IPS-20b (cell line): ENCODE results near the gene ACE.

ENCODE experiments used
- H3K27ac ChIP-seq: one replicate; pipeline ENCODE4 v1.5.1; 2013; ENCODE audit warnings: low read length
- H3K27me3 ChIP-seq: 2 replicates; pipeline ENCODE4 v1.6.1; 2013; ENCODE audit warnings: mild to moderate bottlenecking, low read length, inconsistent platforms; ENCODE audit not compliant: insufficient read depth
- H3K36me3 ChIP-seq: 2 replicates; pipeline ENCODE4 v1.6.1; 2013; ENCODE audit warnings: low read depth, mild to moderate bottlenecking, inconsistent platforms, low read length, moderate library complexity; ENCODE audit not compliant: insufficient read depth
- H3K4me1 ChIP-seq: 2 replicates; pipeline ENCODE4 v1.6.1; 2013; ENCODE audit warnings: mild to moderate bottlenecking, control low read depth, inconsistent platforms, low read length, moderate library complexity; ENCODE audit not compliant: insufficient read depth
- H3K4me3 ChIP-seq: 2 replicates; pipeline ENCODE4 v1.5.1; 2013; ENCODE audit warnings: mild to moderate bottlenecking, low read length, inconsistent platforms
- H3K9ac ChIP-seq: 2 replicates; pipeline ENCODE4 v1.6.1; 2013; ENCODE audit warnings: low read depth, mild to moderate bottlenecking, inconsistent platforms, low read length, moderate library complexity
- H3K9me3 ChIP-seq: 2 replicates; pipeline ENCODE4 v1.6.1; 2013; ENCODE audit warnings: mild to moderate bottlenecking, low read depth, low read length, inconsistent platforms; ENCODE audit not compliant: insufficient read depth

The ACE gene

DNA sequence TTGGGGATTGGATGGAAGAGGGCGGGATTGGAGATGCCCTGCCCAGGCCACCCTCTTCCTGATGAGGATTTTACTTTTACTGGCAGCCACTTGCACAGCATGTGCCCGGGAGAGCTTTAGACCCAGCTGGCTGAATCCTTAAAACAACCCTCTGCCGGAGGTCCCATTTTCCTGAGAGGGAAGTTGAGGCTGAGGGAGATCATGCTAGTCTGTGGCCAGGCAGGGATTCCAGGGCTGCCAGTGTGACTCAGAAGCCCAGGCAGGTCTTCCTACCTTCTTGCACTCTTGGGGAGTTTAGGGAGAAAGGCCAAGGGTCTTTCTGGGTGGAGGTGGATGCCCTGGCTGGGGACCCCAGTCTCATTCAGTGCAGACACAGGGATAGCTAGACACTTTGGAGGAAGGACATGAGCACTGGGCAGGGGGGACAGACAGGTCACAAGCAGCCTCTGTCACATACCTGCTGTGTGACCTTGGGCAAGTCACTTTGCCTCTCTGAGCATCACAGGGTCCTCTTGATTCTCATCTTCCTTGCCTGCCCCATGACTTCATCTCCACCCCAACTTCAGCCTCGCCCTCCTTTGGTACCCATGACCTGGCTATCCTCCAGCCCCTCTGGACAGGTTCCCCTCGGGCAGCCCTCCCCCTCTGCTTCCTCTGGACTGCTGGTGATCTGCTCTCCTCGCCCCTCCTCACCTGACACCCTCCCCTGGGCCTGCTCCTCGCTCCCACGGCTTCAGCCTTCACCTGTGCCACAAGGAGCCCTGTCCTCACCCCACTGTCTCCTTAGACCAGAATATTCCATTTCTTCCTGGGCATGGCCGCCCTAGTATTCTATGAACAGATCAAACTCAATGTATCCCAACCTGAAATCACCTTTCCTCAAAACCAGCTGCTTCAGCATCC is 62.1 kb downstream of the ACE start:
- Histone ChIP-seq H3K36me3 (no peaks in the 10 kb centered on the region), H3K27me3 (peaks cover 35% of the 10 kb centered on the region), H3K9ac (no peak overlapping the region), H3K4me1 (no peaks in the 10 kb centered on the region), H3K27ac (no peak overlapping the region), H3K9me3 (no peaks in the 10 kb centered on the region), H3K4me3 (peak overlapping the region; percentile 57; the same call in 1 of the 2 replicates)

DNA sequence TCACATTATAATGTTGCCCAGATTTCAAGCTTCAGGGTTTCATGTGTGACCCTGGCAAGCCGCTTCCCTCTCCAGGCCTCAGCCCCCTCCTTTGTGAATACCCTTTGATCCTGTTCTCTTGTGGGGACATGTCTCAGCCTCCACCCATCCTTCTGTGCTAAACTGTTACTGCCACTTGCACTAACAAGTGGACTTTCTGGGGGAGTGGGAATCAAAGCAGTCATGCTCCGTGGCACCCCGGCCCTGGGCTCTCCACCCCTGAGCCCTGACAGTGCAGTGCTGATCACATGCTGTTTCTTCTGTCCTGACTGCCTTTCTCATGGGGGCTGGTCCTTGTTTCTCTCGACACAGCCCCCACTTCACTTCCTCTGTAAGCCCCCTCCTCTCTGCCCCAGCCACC is 63.7 kb downstream of the ACE start:
- no peaks in the 10 kb centered on the region for H3K36me3 ChIP-seq
- H3K9me3 ChIP-seq, result no peaks in the 10 kb centered on the region
- no peak overlapping the region for H3K27ac ChIP-seq

GRCh38 chr17:63542218-63542545 is 65.3 kb downstream of the ACE start:
- Histone ChIP-seq H3K4me1 (no peaks in the 10 kb centered on the region), H3K9ac (no peak overlapping the region), H3K36me3 (no peaks in the 10 kb centered on the region), H3K4me3 (no peak overlapping the region), H3K27me3 (peaks cover 30% of the 10 kb centered on the region), H3K9me3 (no peaks in the 10 kb centered on the region), H3K27ac (no peak overlapping the region)

More for the DNA sequence above, 63.7 kb downstream of the ACE start:
- H3K4me1 ChIP-seq, result no peaks in the 10 kb centered on the region
- no peak overlapping the region for H3K4me3 ChIP-seq
- no peak overlapping the region for H3K9ac ChIP-seq
- peaks cover 35% of the 10 kb centered on the region for H3K27me3 ChIP-seq

DNA sequence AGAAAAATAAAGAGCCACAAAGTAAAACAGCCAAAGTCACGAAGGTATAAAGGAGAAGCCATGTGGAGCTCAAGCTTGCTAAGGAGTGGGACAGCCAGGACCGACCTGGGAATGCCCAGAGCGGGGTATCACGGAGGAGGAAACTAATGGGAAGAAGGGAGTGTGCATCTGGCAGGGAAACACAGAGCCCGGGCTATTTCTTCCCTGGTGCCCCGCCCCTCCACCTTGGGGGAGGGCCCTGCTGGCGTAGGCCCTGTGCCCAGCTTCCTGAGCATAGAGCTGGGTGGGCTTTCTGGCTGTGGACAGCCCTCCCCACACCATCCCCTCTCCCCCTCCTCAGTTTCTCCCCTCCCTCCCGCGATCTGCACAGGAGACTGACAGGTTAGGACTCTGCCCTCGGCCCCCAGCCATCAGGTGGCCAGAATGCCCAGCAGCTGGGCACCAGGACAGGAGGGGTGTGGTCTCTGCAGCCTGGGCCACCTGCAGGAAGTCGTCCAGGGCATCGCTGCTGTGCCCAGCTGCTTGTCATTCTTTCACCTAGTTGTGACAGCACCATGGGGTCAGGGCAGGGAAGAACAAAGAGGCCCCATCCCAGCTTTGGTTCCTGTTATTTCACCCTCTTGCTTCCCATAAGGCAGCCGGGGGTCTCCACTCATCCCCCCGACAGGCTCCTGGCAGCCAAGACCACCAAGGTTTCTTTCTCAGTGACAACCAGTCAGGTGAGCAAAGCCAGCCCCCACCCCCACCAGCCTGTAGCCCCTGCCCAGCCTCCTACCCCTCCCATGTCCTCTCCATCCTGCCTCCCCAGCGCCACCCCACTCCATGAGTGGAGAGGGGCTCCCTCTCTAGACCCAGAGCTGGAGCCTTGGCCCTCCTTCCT is 66.3 kb downstream of the ACE start:
- Histone ChIP-seq H3K4me3 (no peak overlapping the region), H3K9ac (no peak overlapping the region; the same call in 1 of the 2 replicates), H3K4me1 (no peaks in the 10 kb centered on the region), H3K27ac (no peak overlapping the region), H3K9me3 (no peaks in the 10 kb centered on the region), H3K36me3 (no peaks in the 10 kb centered on the region), H3K27me3 (peaks cover 20% of the 10 kb centered on the region)

DNA sequence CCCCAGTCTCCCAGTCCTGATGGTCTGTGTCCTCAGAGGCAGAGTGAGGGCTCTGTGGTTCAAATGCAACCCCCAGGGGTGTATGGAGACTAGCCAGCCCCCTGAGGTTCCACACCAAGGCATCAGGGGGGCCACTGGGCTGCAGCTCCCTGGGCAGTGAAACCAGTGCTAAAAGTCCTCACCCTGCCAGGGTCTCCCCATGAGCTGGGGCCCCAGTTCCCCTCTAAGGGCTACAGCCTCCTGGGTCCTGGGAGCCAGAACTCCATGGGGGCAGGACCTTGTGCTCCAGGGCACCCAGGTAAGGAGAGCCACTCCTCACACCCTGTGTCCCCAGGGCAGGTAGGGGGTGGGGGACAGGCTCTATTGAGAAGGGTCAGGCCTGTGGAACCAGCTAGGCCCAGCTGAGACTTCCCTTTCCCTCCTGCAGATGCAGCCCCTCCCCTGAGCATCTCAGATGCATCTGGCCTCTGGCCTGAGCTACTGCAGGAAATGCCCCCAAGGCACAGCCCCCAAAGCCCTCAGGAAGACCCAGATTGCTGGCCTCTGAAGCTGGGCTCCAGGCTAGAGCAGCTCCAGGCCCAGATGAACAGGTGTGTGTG is 67.1 kb downstream of the ACE start:
- no peaks in the 10 kb centered on the region for H3K9me3 ChIP-seq
- H3K4me1 ChIP-seq, result no peaks in the 10 kb centered on the region
- peaks cover 13% of the 10 kb centered on the region for H3K27me3 ChIP-seq
- no peak overlapping the region; the same call in 1 of the 2 replicates for H3K9ac ChIP-seq
- no peak overlapping the region for H3K4me3 ChIP-seq
- H3K27ac ChIP-seq, result no peak overlapping the region
- no peaks in the 10 kb centered on the region for H3K36me3 ChIP-seq

DNA sequence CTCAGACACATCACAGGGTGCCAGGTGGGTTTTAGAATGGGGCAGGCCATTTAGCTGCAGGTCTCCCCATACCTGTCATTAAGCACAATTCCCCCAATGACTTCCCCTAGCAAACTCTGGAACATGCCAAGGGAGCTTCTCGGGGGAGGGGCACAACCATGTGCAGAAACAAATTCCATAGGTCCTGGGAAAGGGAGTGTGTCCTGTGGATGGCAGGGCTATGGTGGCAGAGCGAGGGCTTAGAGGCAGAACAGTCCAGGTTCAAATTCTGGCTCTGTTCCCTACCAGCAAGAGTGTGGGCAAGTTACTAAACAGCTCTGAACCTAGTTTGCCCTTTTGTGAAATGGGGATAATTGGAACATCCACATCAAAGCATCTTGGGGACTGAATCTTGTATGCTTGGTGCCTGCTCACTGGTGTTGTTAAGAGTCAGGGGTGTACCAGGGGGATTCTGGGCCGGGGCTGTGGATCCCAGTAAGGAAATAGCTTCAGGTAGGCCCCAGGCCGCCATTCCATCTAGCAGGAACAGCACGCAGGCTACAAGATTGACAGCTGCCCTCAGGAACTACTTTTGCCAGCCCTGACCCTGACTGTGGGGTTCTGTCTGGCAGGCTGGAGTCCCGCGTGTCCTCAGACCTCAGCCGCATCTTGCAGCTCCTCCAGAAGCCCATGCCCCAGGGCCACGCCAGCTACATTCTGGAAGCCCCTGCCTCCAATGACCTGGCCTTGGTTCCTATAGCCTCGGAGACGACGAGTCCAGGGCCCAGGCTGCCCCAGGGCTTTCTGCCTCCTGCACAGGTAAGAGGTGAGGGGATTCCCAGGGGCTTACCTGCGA is 67.8 kb downstream of the ACE start:
- H3K27me3 ChIP-seq, result peaks cover 5% of the 10 kb centered on the region
- H3K9me3 ChIP-seq, result no peaks in the 10 kb centered on the region
- H3K4me3 ChIP-seq, result no peak overlapping the region
- H3K9ac ChIP-seq, result no peak overlapping the region
- H3K4me1 ChIP-seq, result no peaks in the 10 kb centered on the region
- no peak overlapping the region for H3K27ac ChIP-seq
- H3K36me3 ChIP-seq, result no peaks in the 10 kb centered on the region

DNA sequence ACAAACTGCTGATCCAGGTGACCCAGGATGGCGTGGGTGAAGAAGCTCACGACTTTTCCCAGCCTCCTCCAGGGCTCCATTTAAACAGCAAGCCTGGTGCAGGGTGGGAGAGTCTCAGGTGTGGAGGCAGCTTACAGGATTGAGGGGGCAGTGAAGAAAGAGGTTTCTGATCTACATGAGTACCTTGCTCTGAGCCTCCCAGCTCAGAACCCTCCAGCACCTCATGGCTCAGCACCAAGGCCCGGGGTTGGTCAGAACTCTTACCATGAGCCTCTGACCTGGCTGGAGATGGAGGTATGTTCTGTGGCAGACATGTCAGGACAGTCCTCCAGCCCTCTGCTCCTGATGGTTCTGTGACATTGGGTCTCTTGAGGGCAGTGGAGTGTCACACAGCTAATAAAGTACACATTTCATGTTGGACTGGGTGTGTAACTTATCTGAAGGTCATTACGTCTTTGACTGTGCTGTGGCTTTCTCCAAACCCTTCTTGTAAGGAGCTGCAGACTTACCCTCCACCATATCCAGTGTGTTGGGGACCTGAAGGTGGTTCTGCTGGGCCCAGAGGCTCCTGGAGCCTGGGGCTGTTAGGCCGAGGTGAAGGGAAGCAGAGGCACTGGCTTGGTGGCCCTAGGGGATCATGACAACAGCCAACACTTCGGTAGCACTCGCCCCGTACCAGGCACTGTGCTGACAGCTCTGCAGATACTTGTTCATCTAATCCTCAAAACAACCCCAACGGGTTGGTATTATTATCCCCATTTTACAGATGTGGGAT is 69.6 kb downstream of the ACE start:
- Histone ChIP-seq H3K27me3 (no peaks in the 10 kb centered on the region), H3K9me3 (no peaks in the 10 kb centered on the region), H3K4me3 (no peak overlapping the region), H3K27ac (no peak overlapping the region), H3K9ac (no peak overlapping the region), H3K36me3 (no peaks in the 10 kb centered on the region), H3K4me1 (no peaks in the 10 kb centered on the region; the same call in 1 of the 2 replicates)

DNA sequence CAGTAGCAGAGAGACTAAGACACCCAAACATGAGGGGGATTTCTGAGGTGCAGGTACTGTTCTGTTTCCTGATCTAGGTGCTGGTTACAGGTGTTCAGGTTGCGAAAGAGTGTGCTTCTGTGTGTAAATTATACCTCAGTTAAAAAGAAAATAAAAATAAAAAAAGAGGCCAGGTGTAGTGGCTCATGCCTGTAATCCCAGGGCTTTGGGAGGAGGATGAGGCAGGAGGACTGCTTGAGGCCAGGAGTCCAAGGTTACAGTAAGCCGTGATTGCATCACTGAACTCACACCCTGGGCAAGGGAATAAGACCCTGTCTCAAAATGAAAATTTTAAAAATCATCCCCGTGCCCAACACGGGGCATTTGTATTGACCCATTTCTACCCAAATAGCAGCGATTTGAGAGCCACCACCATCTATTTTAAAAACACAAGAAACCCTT is 70.2 kb downstream of the ACE start:
- Histone ChIP-seq H3K27ac (no peak overlapping the region), H3K9me3 (no peaks in the 10 kb centered on the region), H3K27me3 (no peaks in the 10 kb centered on the region), H3K4me3 (no peak overlapping the region), H3K4me1 (peaks cover 2% of the 10 kb centered on the region; the same call in 1 of the 2 replicates), H3K36me3 (no peaks in the 10 kb centered on the region; the same call in 1 of the 2 replicates), H3K9ac (no peak overlapping the region)
